ENCODE results near the gene SRSF5.

The SRSF5 gene

GRCh38 chr14:69756298-69756697 lies 10.6 kb upstream of the SRSF5 start:
- H3K36me3 Mint-ChIP-seq: no peaks in the 10 kb centered on the region
- H3K27ac Mint-ChIP-seq: no peak overlapping the region
- no peaks in the 10 kb centered on the region for H3K9me3 Mint-ChIP-seq
- no peak overlapping the region for H3K4me3 Mint-ChIP-seq
- no peaks in the 10 kb centered on the region for H3K27me3 Mint-ChIP-seq
- peaks cover 20% of the 10 kb centered on the region for H3K4me1 Mint-ChIP-seq

GRCh38 chr14:69760810-69761209 lies 6.1 kb upstream of the SRSF5 start:
- Mint-ChIP-seq H3K4me3 (no peak overlapping the region), H3K27ac (peak overlapping the region; percentile 26), H3K9me3 (no peaks in the 10 kb centered on the region), H3K36me3 (peaks cover 1% of the 10 kb centered on the region), H3K4me1 (peaks cover 46% of the 10 kb centered on the region), H3K27me3 (no peaks in the 10 kb centered on the region)

- Mint-ChIP-seq H3K4me3 (peak overlapping the region; percentile 51), H3K36me3 (peaks cover 17% of the 10 kb centered on the region), H3K4me1 (peaks cover 59% of the 10 kb centered on the region)
Observed at GRCh38 chr14:69763761-69764510, 3.0 kb upstream of the SRSF5 start.

GRCh38 chr14:69767369-69767999 lies 542 bp downstream of the SRSF5 start:
- Mint-ChIP-seq H3K27me3 (no peaks in the 10 kb centered on the region), H3K36me3 (peaks cover 38% of the 10 kb centered on the region), H3K9me3 (no peaks in the 10 kb centered on the region), H3K4me1 (peaks cover 72% of the 10 kb centered on the region), H3K27ac (peak overlapping the region; percentile 99), H3K4me3 (peak overlapping the region; percentile 99)

More at GRCh38 chr14:69763761-69764510, 3.0 kb upstream of the SRSF5 start:
- Mint-ChIP-seq H3K27ac (peak overlapping the region; percentile 92), H3K9me3 (no peaks in the 10 kb centered on the region), H3K27me3 (no peaks in the 10 kb centered on the region)

- H3K36me3 Mint-ChIP-seq: peaks cover 46% of the 10 kb centered on the region
- H3K27ac Mint-ChIP-seq: peak overlapping the region; percentile 99
- H3K27me3 Mint-ChIP-seq: no peaks in the 10 kb centered on the region
- no peaks in the 10 kb centered on the region for H3K9me3 Mint-ChIP-seq
- peak overlapping the region; percentile 99 for H3K4me3 Mint-ChIP-seq
- peaks cover 73% of the 10 kb centered on the region for H3K4me1 Mint-ChIP-seq
Observed at GRCh38 chr14:69768873-69769272, 1.9 kb downstream of the SRSF5 start.

GRCh38 chr14:69769623-69770022 lies 2.7 kb downstream of the SRSF5 start:
- H3K4me3 Mint-ChIP-seq: peak overlapping the region; percentile 81
- peaks cover 74% of the 10 kb centered on the region for H3K4me1 Mint-ChIP-seq
- peaks cover 49% of the 10 kb centered on the region for H3K36me3 Mint-ChIP-seq
- H3K9me3 Mint-ChIP-seq: no peaks in the 10 kb centered on the region
- no peaks in the 10 kb centered on the region for H3K27me3 Mint-ChIP-seq
- H3K27ac Mint-ChIP-seq: peak overlapping the region; percentile 70

- Mint-ChIP-seq H3K36me3 (peaks cover 52% of the 10 kb centered on the region), H3K27ac (peak overlapping the region; percentile 74), H3K4me1 (peaks cover 80% of the 10 kb centered on the region), H3K4me3 (peak overlapping the region; percentile 81), H3K27me3 (no peaks in the 10 kb centered on the region), H3K9me3 (no peaks in the 10 kb centered on the region)
Observed at GRCh38 chr14:69770559-69770958, 3.6 kb downstream of the SRSF5 start.

GRCh38 chr14:69771136-69771535 lies 4.2 kb downstream of the SRSF5 start:
- peaks cover 82% of the 10 kb centered on the region for H3K4me1 Mint-ChIP-seq
- no peaks in the 10 kb centered on the region for H3K27me3 Mint-ChIP-seq
- H3K9me3 Mint-ChIP-seq: no peaks in the 10 kb centered on the region
- H3K36me3 Mint-ChIP-seq: peaks cover 56% of the 10 kb centered on the region
- H3K4me3 Mint-ChIP-seq: peak overlapping the region; percentile 81
- peak overlapping the region; percentile 74 for H3K27ac Mint-ChIP-seq

- Mint-ChIP-seq H3K4me1 (peaks cover 86% of the 10 kb centered on the region), H3K27ac (peak overlapping the region; percentile 62)
Observed at GRCh38 chr14:69772082-69773017, 5.4 kb downstream of the SRSF5 start.

GRCh38 chr14:69773571-69774276 lies 6.8 kb downstream of the SRSF5 start:
- peaks cover 87% of the 10 kb centered on the region for H3K4me1 Mint-ChIP-seq
- H3K36me3 Mint-ChIP-seq: peaks cover 45% of the 10 kb centered on the region
- H3K27ac Mint-ChIP-seq: peak overlapping the region; percentile 41

More at GRCh38 chr14:69772082-69773017, 5.4 kb downstream of the SRSF5 start:
- Mint-ChIP-seq H3K4me3 (peak overlapping the region; percentile 39), H3K9me3 (no peaks in the 10 kb centered on the region), H3K36me3 (peaks cover 59% of the 10 kb centered on the region), H3K27me3 (no peaks in the 10 kb centered on the region)

GRCh38 chr14:69775012-69775411 lies 8.1 kb downstream of the SRSF5 start:
- peak overlapping the region; percentile 84 for H3K27ac Mint-ChIP-seq
- no peaks in the 10 kb centered on the region for H3K9me3 Mint-ChIP-seq
- peaks cover 82% of the 10 kb centered on the region for H3K4me1 Mint-ChIP-seq
- H3K36me3 Mint-ChIP-seq: peaks cover 39% of the 10 kb centered on the region
- H3K4me3 Mint-ChIP-seq: no peak overlapping the region
- H3K27me3 Mint-ChIP-seq: no peaks in the 10 kb centered on the region

More at GRCh38 chr14:69773571-69774276, 6.8 kb downstream of the SRSF5 start:
- H3K27me3 Mint-ChIP-seq: no peaks in the 10 kb centered on the region
- no peak overlapping the region for H3K4me3 Mint-ChIP-seq
- H3K9me3 Mint-ChIP-seq: no peaks in the 10 kb centered on the region

- Mint-ChIP-seq H3K36me3 (peaks cover 38% of the 10 kb centered on the region), H3K27ac (peak overlapping the region; percentile 57), H3K9me3 (no peaks in the 10 kb centered on the region), H3K4me3 (peak overlapping the region; percentile 12), H3K27me3 (no peaks in the 10 kb centered on the region), H3K4me1 (peaks cover 77% of the 10 kb centered on the region)
Observed at GRCh38 chr14:69776875-69777453, 10.0 kb downstream of the SRSF5 start.

GRCh38 chr14:69779088-69779487 lies 12.1 kb downstream of the SRSF5 start:
- Mint-ChIP-seq H3K27me3 (no peaks in the 10 kb centered on the region), H3K4me3 (no peak overlapping the region), H3K9me3 (no peaks in the 10 kb centered on the region), H3K4me1 (peaks cover 55% of the 10 kb centered on the region), H3K36me3 (peaks cover 25% of the 10 kb centered on the region), H3K27ac (peak overlapping the region; percentile 1)

- peaks cover 20% of the 10 kb centered on the region for H3K36me3 Mint-ChIP-seq
- H3K4me1 Mint-ChIP-seq: peaks cover 46% of the 10 kb centered on the region
- no peak overlapping the region for H3K27ac Mint-ChIP-seq
- H3K4me3 Mint-ChIP-seq: no peak overlapping the region
- H3K9me3 Mint-ChIP-seq: no peaks in the 10 kb centered on the region
- H3K27me3 Mint-ChIP-seq: no peaks in the 10 kb centered on the region
Observed at GRCh38 chr14:69780092-69780491, 13.2 kb downstream of the SRSF5 start.

Measured in activated naive CD4-positive, alpha-beta T cell treated with anti-CD3 and anti-CD28 coated beads, Interleukin-2, amount 50 U/mL, for 24 hours (primary cell).